ENCODE results near the gene EPS8.
"Not testable (repeated sequence)": the region's sequence is repeated elsewhere in the genome, so short reads cannot be mapped to it uniquely, and the experiment has no call there.

EPS8 gene

GRCh38 chr12:15741082-15741481, 48.1 kb downstream of the EPS8 start:
- WGBS, 2 donors (ENCODE audit: extremely low coverage in 2 of 2, insufficient read length in 2 of 2, insufficient replicate concordance in 1 of 2), result no CpG with 5 or more reads among the region's 2 CpGs
- Histone ChIP-seq H3K23ac (ENCODE audit: low read depth, low read length, poor library complexity) (no peak overlapping the region), H2BK5ac (ENCODE audit: low read length) (no peak overlapping the region), H4K8ac (ENCODE audit: low read depth, low read length) (no peak overlapping the region), H3K14ac (ENCODE audit: low read length) (peak overlapping the region; percentile 75), H3K4me3 (ENCODE audit: low read length in 2 of 2) (peak overlapping the region in 1 of 2 donors; percentile 61), H2BK12ac (ENCODE audit: low read length) (peak overlapping the region; percentile 63), H3K9me3 (replicated peaks in 1 of 2; ENCODE audit: control insufficient read depth in 2 of 2, insufficient read depth in 1 of 2, low read depth in 1 of 2, low read length in 2 of 2) (peaks cover 2 to 3% of the 10 kb centered on the region in 2 donors), H3K27me3 (ENCODE audit: control insufficient read depth in 3 of 3, insufficient read depth in 3 of 3, low read depth in 1 of 3, low read length in 3 of 3) (no peaks in the 10 kb centered on the region), H2BK120ac (ENCODE audit: low read depth, low read length) (no peak overlapping the region), H2AK5ac (ENCODE audit: low read depth, low read length) (no peak overlapping the region), H3K4me1 (ENCODE audit: control insufficient read depth in 2 of 2, insufficient read depth in 1 of 2, low read depth in 1 of 2, low read length in 2 of 2) (no peaks in the 10 kb centered on the region), H4K91ac (ENCODE audit: low read depth, low read length, poor library complexity) (no peak overlapping the region), H3K9ac (ENCODE audit: low read depth, low read length, poor library complexity) (no peak overlapping the region), H3K4ac (ENCODE audit: low read length) (no peak overlapping the region), H3K27ac (replicated peaks; ENCODE audit: low read length) (no peak overlapping the region), H2BK15ac (ENCODE audit: low read length) (no peak overlapping the region), H2AFZ (ENCODE audit: low read length) (no peak overlapping the region), H3K18ac (ENCODE audit: low read length) (no peak overlapping the region), H3K79me1 (ENCODE audit: low read depth, low read length) (peaks cover 2% of the 10 kb centered on the region), H3K4me2 (ENCODE audit: insufficient read depth, low read length, poor library complexity, severe bottlenecking) (no peak overlapping the region), H3K36me3 (replicated peaks in 1 of 2; ENCODE audit: control insufficient read depth in 2 of 2, insufficient read depth in 2 of 2, low read length in 2 of 2) (no peaks in the 10 kb centered on the region)
- DNase-seq (ENCODE audit: low spot score), result no peak

GRCh38 chr12:15740389-15740788, 48.8 kb downstream of the EPS8 start:
- not testable (repeated sequence) for H2BK5ac ChIP-seq (ENCODE audit: low read length); DNase-seq (ENCODE audit: low spot score); H3K4me2 ChIP-seq (ENCODE audit: insufficient read depth, low read length, poor library complexity, severe bottlenecking); H3K14ac ChIP-seq (ENCODE audit: low read length); H3K79me1 ChIP-seq (ENCODE audit: low read depth, low read length); H3K4ac ChIP-seq (ENCODE audit: low read length); H3K4me3 ChIP-seq (ENCODE audit: low read length in 2 of 2); H4K91ac ChIP-seq (ENCODE audit: low read depth, low read length, poor library complexity); H2AFZ ChIP-seq (ENCODE audit: low read length); H2BK12ac ChIP-seq (ENCODE audit: low read length); H2BK120ac ChIP-seq (ENCODE audit: low read depth, low read length); H4K8ac ChIP-seq (ENCODE audit: low read depth, low read length); H3K27me3 ChIP-seq (ENCODE audit: control insufficient read depth in 3 of 3, insufficient read depth in 3 of 3, low read depth in 1 of 3, low read length in 3 of 3); H3K18ac ChIP-seq (ENCODE audit: low read length); H2AK5ac ChIP-seq (ENCODE audit: low read depth, low read length); H3K23ac ChIP-seq (ENCODE audit: low read depth, low read length, poor library complexity); H3K27ac ChIP-seq (replicated peaks; ENCODE audit: low read length); H2BK15ac ChIP-seq (ENCODE audit: low read length); H3K36me3 ChIP-seq (replicated peaks in 1 of 2; ENCODE audit: control insufficient read depth in 2 of 2, insufficient read depth in 2 of 2, low read length in 2 of 2); H3K9ac ChIP-seq (ENCODE audit: low read depth, low read length, poor library complexity); H3K9me3 ChIP-seq (replicated peaks in 1 of 2; ENCODE audit: control insufficient read depth in 2 of 2, insufficient read depth in 1 of 2, low read depth in 1 of 2, low read length in 2 of 2); H3K4me1 ChIP-seq (ENCODE audit: control insufficient read depth in 2 of 2, insufficient read depth in 1 of 2, low read depth in 1 of 2, low read length in 2 of 2)
- WGBS, 2 donors (ENCODE audit: extremely low coverage in 2 of 2, insufficient read length in 2 of 2, insufficient replicate concordance in 1 of 2), result no CpG with 5 or more reads among the region's 5 CpGs

- no peak overlapping the region for H4K8ac ChIP-seq (ENCODE audit: low read depth, low read length)
- H3K4me1 ChIP-seq (ENCODE audit: control insufficient read depth in 2 of 2, insufficient read depth in 1 of 2, low read depth in 1 of 2, low read length in 2 of 2), result no peaks in the 10 kb centered on the region
- H3K4me3 ChIP-seq (ENCODE audit: low read length in 2 of 2), result no peak overlapping the region
- H2AK5ac ChIP-seq (ENCODE audit: low read depth, low read length), result no peak overlapping the region
- no CpG with 5 or more reads among the region's 3 CpGs for WGBS, 2 donors (ENCODE audit: extremely low coverage in 2 of 2, insufficient read length in 2 of 2, insufficient replicate concordance in 1 of 2)
- H2BK5ac ChIP-seq (ENCODE audit: low read length), result no peak overlapping the region
- no peak overlapping the region for H3K4me2 ChIP-seq (ENCODE audit: insufficient read depth, low read length, poor library complexity, severe bottlenecking)
- H2BK15ac ChIP-seq (ENCODE audit: low read length), result no peak overlapping the region
- no peak overlapping the region for H3K14ac ChIP-seq (ENCODE audit: low read length)
- no peaks in the 10 kb centered on the region for H3K36me3 ChIP-seq (replicated peaks in 1 of 2; ENCODE audit: control insufficient read depth in 2 of 2, insufficient read depth in 2 of 2, low read length in 2 of 2)
- H3K27ac ChIP-seq (replicated peaks; ENCODE audit: low read length), result no peak overlapping the region
- H2BK12ac ChIP-seq (ENCODE audit: low read length), result no peak overlapping the region
- H3K18ac ChIP-seq (ENCODE audit: low read length), result no peak overlapping the region
- no peak overlapping the region for H3K23ac ChIP-seq (ENCODE audit: low read depth, low read length, poor library complexity)
- peaks cover 2% of the 10 kb centered on the region for H3K79me1 ChIP-seq (ENCODE audit: low read depth, low read length)
- H2BK120ac ChIP-seq (ENCODE audit: low read depth, low read length), result no peak overlapping the region
- no peak overlapping the region for H3K4ac ChIP-seq (ENCODE audit: low read length)
- no peak overlapping the region for H4K91ac ChIP-seq (ENCODE audit: low read depth, low read length, poor library complexity)
- peaks cover 2 to 3% of the 10 kb centered on the region in 2 donors for H3K9me3 ChIP-seq (replicated peaks in 1 of 2; ENCODE audit: control insufficient read depth in 2 of 2, insufficient read depth in 1 of 2, low read depth in 1 of 2, low read length in 2 of 2)
- no peak overlapping the region for H2AFZ ChIP-seq (ENCODE audit: low read length)
- no peak for DNase-seq (ENCODE audit: low spot score)
- no peak overlapping the region for H3K9ac ChIP-seq (ENCODE audit: low read depth, low read length, poor library complexity)
- H3K27me3 ChIP-seq (ENCODE audit: control insufficient read depth in 3 of 3, insufficient read depth in 3 of 3, low read depth in 1 of 3, low read length in 3 of 3), result no peaks in the 10 kb centered on the region
Measured at GRCh38 chr12:15738438-15739015, 50.7 kb downstream of the EPS8 start.

- H4K8ac ChIP-seq (ENCODE audit: low read depth, low read length), result no peak overlapping the region
- no peak overlapping the region for H3K27ac ChIP-seq (replicated peaks; ENCODE audit: low read length)
- H3K4ac ChIP-seq (ENCODE audit: low read length), result no peak overlapping the region
- no peak overlapping the region for H3K18ac ChIP-seq (ENCODE audit: low read length)
- DNase-seq (ENCODE audit: low spot score), result no peak
- no peak overlapping the region for H2AK5ac ChIP-seq (ENCODE audit: low read depth, low read length)
- no peak overlapping the region for H3K4me2 ChIP-seq (ENCODE audit: insufficient read depth, low read length, poor library complexity, severe bottlenecking)
- no peak overlapping the region for H4K91ac ChIP-seq (ENCODE audit: low read depth, low read length, poor library complexity)
- H2AFZ ChIP-seq (ENCODE audit: low read length), result no peak overlapping the region
- no peak overlapping the region for H2BK12ac ChIP-seq (ENCODE audit: low read length)
- no CpG with 5 or more reads among the region's 5 CpGs for WGBS, 2 donors (ENCODE audit: extremely low coverage in 2 of 2, insufficient read length in 2 of 2, insufficient replicate concordance in 1 of 2)
- no peaks in the 10 kb centered on the region for H3K4me1 ChIP-seq (ENCODE audit: control insufficient read depth in 2 of 2, insufficient read depth in 1 of 2, low read depth in 1 of 2, low read length in 2 of 2)
- no peak overlapping the region for H3K14ac ChIP-seq (ENCODE audit: low read length)
- H3K9me3 ChIP-seq (replicated peaks in 1 of 2; ENCODE audit: control insufficient read depth in 2 of 2, insufficient read depth in 1 of 2, low read depth in 1 of 2, low read length in 2 of 2), result peaks cover 0 to under 1% of the 10 kb centered on the region in 2 donors
- no peak overlapping the region for H3K9ac ChIP-seq (ENCODE audit: low read depth, low read length, poor library complexity)
- H3K27me3 ChIP-seq (ENCODE audit: control insufficient read depth in 3 of 3, insufficient read depth in 3 of 3, low read depth in 1 of 3, low read length in 3 of 3), result no peaks in the 10 kb centered on the region
- no peak overlapping the region for H3K4me3 ChIP-seq (ENCODE audit: low read length in 2 of 2)
- H3K36me3 ChIP-seq (replicated peaks in 1 of 2; ENCODE audit: control insufficient read depth in 2 of 2, insufficient read depth in 2 of 2, low read length in 2 of 2), result no peaks in the 10 kb centered on the region
- H2BK120ac ChIP-seq (ENCODE audit: low read depth, low read length), result no peak overlapping the region
- H2BK15ac ChIP-seq (ENCODE audit: low read length), result no peak overlapping the region
- no peak overlapping the region for H2BK5ac ChIP-seq (ENCODE audit: low read length)
- H3K23ac ChIP-seq (ENCODE audit: low read depth, low read length, poor library complexity), result no peak overlapping the region
- H3K79me1 ChIP-seq (ENCODE audit: low read depth, low read length), result no peaks in the 10 kb centered on the region
Measured at GRCh38 chr12:15735837-15736615, 53.2 kb downstream of the EPS8 start.

All from neuronal stem cell (in vitro differentiated cells).